HuH-7.5 (cell line): Measurements from ENCODE around the gene OR2T4.

Source experiments
- DNase-seq: peaks from one replicate; pipeline ENCODE4 v3.0.0; 2011; ENCODE audit warnings: low spot score

OR2T4 gene

DNA sequence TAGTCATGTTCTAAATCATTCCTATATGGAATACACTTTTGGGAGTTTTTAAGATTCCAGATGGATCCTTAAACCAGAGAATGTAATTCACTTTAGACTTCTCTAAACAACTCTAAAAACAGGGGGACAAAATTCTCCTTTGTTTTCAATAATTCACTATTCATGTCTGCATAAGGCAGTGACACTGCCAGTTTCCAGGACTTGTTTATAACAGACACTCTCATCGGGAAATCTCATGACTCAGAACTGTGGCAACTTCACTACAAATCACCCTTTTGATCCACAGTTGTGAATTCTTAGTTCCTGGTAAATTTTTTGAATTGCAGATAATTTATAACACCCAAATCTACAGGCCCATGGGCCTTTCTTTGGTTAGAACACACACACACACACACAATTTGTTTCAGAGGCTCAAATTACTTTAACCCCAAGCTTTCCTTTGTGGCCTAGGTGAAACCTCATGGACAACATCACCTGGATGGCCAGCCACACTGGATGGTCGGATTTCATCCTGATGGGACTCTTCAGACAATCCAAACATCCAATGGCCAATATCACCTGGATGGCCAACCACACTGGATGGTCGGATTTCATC is at the start of gene OR2T4:
OR2T4 (plus strand) TSS at position 545 of the 595 bp plus-strand sequence; CDS start at position 545, 0 bp downstream.
- no peak for DNase-seq

DNA sequence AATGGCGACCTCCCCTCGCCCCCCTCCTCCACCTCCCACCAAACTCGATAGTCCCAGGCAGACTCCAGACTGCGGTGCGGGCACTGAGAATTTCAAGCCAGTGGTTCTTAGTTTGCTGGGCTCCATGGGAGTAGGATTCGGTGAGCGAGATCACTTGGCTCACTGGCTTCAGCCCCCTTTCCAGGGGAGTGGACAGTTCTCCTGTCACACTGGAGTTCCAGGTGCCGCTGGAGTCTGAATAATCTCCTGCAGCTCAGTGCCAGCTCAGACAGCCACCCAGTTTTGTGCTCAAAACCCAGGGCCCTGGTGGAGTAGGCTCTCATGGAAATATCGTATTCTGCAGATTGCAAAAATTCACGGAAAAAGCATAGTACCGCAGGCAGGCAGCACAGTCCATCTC is 44.7 kb upstream of the OR2T4 start:
- no peak for DNase-seq

GRCh38 chr1:248324468-248324867 is 37.0 kb upstream of the OR2T4 start, which contains the start of gene OR2M7:
TSS of gene OR2M7 (minus strand) at chr1:248324568. CDS start at chr1:248324568, 0 bp downstream.
- DNase-seq: no peak

DNA sequence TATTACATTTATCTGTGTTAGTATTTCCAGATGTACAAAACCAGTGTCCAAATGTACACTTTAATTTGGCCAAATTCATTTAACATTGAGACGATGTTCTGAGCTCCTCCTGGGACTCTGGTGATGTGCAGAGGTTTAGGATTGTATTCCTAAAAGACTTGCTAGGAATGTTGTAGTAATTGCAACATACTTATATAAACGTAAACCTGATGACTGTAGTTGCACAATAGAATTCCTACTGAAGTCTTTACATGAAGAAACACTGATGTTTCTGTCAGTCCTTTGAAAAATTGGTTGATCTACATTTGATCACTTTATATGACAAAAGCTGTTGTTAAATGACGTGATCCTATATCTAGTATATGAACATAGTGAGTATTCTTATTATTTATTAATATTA is 18.0 kb upstream of the OR2T4 start:
- no peak for DNase-seq

DNA sequence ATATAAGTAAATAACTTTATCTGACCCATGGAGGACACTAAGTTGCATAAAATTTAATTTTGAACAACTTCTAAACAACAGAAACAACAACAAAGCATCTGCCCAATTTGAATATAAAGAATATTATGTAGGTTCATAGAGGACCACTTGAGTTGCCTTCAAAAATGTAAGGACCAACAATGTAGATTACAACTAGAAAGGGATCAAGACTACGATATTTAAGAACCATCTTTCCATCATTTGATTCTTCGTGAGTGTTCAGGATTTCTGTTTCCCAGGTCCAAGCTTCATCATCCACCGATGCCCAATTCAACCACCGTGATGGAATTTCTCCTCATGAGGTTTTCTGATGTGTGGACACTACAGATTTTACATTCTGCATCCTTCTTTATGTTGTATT is 13.0 kb upstream of the OR2T4 start, which contains the start of gene OR14C36:
OR14C36 (plus strand) TSS at position 301 of the 400 bp plus-strand sequence; CDS start at position 301, 0 bp downstream.
- DNase-seq: no peak

- no peak for DNase-seq
Measured at GRCh38 chr1:248359415-248359814, 2.0 kb upstream of the OR2T4 start.

DNA sequence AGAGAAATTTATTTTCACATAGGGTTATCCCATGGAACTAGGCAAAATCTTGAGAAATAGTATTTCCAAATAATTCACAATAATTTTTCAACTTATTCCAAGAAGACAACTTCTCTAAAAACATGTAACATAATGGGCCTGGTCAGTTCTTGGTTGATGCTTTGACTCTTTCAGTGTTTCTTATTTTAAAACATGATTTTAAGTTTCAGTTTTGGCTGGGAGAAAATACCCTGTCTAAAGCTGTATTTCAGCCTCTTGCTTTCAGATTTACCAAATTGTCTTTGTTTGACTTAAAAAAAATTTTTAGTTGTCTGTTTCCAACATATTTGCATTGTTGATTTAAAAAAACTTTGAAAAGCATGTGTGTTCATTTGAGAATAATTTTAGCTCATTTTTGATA is 5.1 kb downstream of the OR2T4 start:
- no peak for DNase-seq

- no peak for DNase-seq
Measured at GRCh38 chr1:248372394-248372793, 10.9 kb downstream of the OR2T4 start.

- no peak for DNase-seq
Measured at GRCh38 chr1:248373761-248374160, 12.3 kb downstream of the OR2T4 start.

GRCh38 chr1:248375446-248375845 is 14.0 kb downstream of the OR2T4 start, which contains the start of gene OR2T6:
TSS of gene OR2T6 (plus strand) at chr1:248375746. CDS start at chr1:248387609, 11,863 bp downstream.
- DNase-seq: no peak

DNA sequence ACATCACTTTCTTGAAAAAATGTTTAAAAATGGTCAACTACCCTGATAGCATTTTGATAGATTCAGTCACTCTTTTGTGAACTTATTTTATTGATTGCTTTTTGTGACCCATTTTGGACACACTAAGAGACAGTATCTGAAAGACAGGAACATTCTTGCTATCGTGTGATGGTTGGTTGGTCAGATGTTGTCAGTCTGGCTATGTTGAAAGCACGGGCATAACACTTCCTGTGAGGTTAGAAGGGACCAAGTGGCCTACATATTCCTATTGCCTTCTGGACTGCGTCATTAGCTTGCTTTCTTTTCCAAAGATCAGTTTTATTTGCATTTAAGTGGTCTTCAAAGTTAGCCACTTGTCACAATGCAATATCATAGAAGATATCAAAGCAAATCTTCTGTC is 15.5 kb downstream of the OR2T4 start:
- DNase-seq: no peak

GRCh38 chr1:248380854-248381253 is 19.4 kb downstream of the OR2T4 start:
- DNase-seq: no peak

GRCh38 chr1:248388426-248388825 is 27.0 kb downstream of the OR2T4 start:
- no peak for DNase-seq

DNA sequence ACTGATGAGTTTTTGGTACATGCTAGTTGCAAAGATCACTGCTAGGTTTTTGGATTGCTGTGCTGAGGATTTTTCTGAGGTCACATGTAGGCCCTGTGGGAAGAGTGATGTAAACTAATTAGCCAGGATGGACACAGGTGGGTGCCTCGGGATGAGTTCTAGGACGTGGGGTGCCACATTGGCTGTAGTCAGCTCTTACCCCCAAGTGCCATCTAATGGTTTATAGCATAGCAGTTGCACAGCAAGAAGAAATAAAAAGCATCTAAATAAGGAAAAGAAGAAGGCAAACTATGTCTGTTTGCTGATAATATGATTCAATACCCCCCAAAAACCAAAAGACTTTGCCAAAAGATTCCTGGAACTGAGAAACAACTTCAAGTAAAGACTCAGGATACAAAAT is 31.6 kb downstream of the OR2T4 start:
- no peak for DNase-seq

DNA sequence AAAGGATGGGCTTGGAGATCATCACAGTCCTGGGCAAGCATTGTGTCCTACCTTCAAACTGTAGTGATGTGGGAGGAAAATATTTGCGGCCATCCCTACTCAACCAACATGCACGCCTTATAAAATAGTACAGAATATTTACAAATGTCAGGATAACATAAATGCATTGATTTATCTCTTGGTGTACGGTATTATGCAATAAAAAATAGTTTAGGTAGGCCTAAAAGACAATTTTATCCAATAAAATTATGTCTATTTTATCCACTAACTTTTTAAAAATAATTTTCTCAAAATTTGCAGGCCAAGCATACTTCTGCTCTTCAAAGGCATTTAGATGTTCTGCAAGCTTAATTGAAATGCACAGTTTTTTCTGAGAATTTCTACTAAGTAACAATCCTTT is 41.3 kb downstream of the OR2T4 start, which contains the start of gene OR2T1:
OR2T1 (plus strand) TSS at position 301 of the 400 bp plus-strand sequence. CDS start 3,100 bp downstream, outside the sequence.
- no peak for DNase-seq

DNA sequence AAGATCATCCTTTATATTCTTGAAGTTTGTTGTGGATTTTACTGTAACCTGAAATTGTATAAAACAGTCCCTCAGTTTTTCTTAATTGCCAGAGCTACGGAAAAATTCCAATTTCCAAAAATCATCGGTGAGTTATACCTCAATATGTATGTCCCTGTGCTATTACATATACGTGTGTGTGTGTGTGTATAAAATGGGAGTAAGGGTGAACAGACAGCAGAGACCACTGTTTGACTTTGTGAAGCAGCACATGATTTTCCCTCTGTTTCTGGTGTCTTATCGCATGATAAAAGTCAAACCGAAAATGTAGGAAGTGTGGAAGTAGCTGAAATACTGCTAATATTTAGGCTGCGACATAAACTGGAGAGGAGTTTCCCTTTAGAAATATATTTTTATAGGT is 42.6 kb downstream of the OR2T4 start:
- no peak for DNase-seq

GRCh38 chr1:248406721-248407692 is 45.5 kb downstream of the OR2T4 start:
- DNase-seq: no peak
